GM12891 (cell line): ENCODE results near the gene PCDHA6.
"Not testable (repeated sequence)": the region's sequence is repeated elsewhere in the genome, so short reads cannot be mapped to it uniquely, and the experiment has no call there.

Experiments used
- PAX5 ChIP-seq: IDR thresholded peaks from 2 replicates; pipeline ENCODE4 v1.6.1; 2011; ENCODE audit warnings: low read length, moderate library complexity, mild to moderate bottlenecking; ENCODE audit not compliant: insufficient read depth, severe bottlenecking
- POLR2A ChIP-seq: IDR thresholded peaks from 2 replicates; pipeline ENCODE4 v1.6.1; 2011; ENCODE audit warnings: low read depth, low read length, control low read depth
- SPI1 ChIP-seq: IDR thresholded peaks from 2 replicates; pipeline ENCODE4 v1.6.1; 2011; ENCODE audit warnings: low read depth, low read length, control low read depth

GRCh38 chr5:140796072-140796717, 31.6 kb upstream of the PCDHA6 start:
- TF ChIP-seq SPI1, POLR2A, PAX5: not testable (repeated sequence)
